NCI-H226 (cell line): ENCODE results near the gene FLNC.
A peak's percentile ranks its signal among the peaks of the same experiment; 100 is the strongest.

Source experiments
- DNase-seq: peaks from one replicate; pipeline ENCODE4 v3.0.0-alpha.2; 2015

FLNC gene

DNA sequence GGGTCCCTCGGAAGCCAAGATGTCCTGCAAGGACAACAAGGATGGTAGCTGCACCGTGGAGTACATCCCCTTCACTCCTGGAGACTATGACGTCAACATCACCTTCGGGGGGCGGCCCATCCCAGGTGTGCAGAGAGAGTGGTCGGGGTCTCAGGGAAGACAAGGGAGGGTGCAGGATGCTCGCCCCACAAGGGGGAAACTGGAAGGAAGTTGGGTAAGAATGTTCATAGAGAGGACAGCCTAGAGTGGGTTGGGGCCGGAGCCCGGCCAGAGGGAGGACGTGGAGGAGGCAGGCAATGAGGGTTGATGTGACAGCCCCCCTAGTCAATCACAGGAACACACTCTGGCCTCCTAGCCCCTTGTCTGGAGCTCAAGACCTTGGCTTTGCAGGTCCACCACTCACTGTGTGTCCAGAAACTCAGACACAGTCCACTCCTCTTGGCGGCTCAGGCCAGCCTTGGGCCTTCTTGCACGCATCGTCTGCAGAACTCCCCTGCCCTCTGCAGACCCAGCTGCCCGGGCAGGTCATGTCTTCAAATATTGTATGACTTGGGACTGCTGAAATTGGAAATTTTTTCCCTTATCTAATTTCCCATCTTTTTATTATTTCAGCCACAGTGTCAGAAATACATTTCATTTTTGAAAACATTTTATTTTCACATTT is 16.7 kb downstream of the FLNC start:
- no peak for DNase-seq

DNA sequence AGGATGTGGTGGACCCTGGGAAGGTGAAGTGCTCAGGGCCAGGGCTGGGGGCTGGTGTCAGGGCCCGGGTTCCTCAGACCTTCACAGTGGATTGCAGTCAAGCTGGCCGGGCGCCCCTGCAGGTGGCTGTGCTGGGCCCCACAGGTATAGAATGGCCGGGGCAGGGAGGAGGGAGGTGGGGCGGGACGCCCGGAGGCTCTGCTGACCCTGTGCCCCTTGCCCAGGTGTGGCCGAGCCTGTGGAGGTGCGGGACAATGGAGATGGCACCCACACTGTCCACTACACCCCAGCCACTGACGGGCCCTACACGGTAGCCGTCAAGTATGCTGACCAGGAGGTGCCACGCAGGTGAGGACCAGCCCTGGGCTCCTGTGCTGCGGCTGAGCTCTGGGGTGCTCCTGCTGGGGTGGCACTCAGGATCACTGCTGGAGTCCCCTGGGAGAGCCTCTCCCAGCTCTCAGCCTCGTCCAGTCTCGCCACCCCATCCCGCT is 17.6 kb downstream of the FLNC start:
- DNase-seq: no peak

GRCh38 chr7:128848289-128849155 is 18.3 kb downstream of the FLNC start:
- no peak for DNase-seq

DNA sequence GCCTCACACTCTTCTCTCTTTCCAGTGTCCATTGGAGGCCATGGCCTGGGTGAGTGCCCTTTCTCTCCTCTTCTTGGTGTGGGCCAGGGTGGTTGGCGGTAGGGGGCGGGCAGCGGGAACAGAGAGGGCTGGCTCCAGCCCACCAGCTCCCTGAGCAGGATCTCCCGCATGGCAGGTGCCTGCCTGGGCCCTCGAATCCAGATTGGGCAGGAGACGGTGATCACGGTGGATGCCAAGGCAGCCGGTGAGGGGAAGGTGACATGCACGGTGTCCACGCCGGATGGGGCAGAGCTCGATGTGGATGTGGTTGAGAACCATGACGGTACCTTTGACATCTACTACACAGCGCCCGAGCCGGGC is 18.9 kb downstream of the FLNC start:
- no peak for DNase-seq

DNA sequence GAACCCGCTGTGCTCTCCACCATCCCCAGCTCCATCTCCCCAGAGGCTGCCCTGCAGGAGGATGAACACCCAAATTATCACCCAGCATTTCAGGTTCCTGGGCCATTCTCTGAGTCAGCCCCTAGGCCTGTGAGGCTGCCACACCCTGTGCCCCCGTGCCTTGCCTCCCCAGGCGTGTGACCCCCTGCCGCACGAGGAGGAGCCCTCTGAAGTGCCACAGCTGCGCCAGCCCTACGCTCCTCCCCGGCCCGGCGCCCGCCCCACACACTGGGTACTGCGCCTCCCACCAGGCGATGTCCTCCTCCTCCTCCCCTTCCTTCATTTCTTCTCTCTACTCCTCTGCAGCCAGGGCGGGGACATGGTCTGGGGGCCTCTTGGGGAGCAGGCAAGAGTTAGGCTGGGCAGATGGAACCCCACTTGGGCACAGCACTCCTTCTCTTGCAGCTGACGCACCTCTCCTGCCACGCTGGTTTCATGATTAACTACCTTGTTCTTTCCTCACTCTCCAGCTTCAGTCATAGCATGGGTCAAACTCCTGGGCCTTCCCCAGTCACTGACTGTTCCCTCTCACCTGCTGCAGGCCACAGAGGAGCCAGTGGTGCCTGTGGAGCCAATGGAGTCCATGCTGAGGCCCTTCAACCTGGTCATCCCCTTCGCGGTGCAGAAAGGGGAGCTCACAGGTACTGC is 19.7 kb downstream of the FLNC start:
- DNase-seq: no peak

- DNase-seq: no peak
These were observed 22.5 kb downstream of the FLNC start for GRCh38 chr7:128852537-128853254.

DNA sequence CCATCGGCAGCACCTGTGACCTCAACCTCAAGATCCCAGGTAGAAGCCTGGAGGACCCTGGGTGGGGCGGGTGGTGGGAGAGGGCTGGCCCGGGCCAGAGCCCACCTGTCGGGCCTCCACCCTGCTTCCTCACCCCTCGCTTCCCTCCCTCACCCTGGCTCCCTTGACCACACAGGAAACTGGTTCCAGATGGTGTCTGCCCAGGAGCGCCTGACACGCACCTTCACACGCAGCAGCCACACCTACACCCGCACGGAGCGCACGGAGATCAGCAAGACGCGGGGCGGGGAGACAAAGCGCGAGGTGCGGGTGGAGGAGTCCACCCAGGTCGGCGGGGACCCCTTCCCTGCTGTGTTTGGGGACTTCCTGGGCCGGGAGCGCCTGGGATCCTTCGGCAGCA is 23.6 kb downstream of the FLNC start:
- DNase-seq: no peak

- DNase-seq: no peak
These were observed 24.2 kb downstream of the FLNC start for GRCh38 chr7:128854396-128854795.

DNA sequence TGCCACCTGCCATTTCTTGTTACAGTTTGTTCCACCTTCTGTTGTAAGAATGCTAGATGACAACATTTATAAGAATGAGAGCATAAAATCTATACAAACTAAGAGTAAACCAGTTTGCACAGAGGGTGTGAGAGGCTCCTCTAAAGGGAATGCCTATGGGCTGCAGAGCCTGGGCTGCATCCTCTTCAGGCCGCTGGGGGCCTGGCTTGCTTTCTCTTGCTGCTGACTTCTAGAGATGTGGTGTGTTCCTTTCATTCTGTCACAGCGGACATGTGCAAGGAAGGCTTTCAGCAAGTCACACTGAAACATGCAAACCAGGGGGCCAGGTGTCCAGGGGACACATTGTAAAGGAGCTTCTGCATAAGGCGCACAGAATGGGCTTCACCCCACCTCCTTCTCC is 25.4 kb downstream of the FLNC start:
- no peak for DNase-seq

DNA sequence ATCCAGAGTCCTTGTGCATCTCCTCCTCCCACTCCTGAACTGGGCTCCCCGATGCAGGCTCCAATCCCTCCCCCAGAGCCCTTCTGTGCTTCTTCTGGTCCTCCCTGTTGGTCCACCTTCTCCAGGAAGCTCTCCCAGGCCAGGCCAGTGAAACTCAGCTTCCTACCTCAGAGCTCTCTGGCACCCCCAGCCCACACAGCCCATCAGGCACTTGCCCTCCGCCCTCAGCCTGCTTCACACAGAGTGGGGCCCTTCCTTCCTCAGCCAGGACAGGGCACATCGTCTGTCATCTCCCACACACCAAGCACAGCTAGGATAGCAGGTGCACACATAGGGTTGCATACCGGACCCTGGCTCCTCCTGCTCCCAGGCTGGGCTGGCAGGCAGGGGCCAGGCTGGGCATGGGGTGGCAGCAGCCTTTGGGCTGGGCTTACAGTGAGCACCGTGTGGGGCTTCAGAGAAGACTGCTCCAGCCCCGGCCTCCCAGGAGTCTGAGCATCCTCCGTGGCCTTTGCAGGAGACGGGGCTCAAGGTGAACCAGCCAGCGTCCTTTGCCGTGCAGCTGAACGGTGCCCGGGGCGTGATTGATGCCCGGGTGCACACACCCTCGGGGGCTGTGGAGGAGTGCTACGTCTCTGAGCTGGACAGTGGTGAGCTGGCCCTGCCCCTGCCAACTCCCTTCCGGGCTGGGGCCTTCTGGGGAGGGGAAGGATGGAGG is 26.0 kb downstream of the FLNC start:
- DNase-seq: no peak

GRCh38 chr7:128858380-128859231 is 28.4 kb downstream of the FLNC start:
- DNase-seq: no peak

GRCh38 chr7:128859232-128860157 is 29.3 kb downstream of the FLNC start:
- no peak for DNase-seq

DNA sequence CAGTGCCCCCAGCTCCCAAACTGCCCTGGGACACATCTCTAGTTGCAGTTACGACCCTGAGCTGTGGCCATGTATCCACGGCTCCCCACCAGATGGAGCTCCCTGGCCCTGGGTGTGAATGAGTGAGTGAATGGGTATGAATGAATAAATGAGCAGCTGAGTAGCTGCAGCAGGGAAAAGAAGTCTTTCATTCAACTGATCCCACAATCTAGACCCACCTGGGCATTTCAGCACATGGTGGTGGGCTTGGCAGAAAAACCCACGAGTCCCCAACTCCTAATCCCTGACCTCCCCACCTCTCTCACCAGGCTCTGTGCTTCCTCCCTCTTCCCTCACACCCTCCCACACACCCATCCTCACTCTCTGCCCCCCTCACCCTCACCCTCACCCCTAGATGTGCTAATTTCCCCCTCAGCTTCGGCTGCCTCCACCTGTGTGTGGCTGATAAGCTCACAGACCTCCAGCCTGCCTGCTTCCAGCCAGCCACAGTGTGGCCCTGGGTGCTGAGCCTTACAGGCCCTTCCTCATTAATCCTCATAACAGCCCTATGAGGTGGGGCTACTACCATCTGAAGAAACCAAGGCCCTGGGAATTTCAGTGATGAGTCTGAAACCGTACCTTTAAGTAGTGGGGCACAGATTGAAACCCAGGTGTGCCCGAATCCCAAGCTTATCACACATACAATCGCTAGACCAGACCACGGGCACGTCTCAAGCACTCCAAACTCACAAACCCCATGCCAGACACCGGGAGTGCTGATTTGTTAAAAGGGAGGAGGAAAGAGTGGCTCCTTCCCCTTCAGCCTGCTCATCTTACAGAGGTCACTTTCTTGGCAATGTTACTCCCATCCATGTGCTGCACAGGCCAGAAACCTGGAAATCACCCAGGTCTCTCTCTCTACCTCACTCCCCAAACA is 30.2 kb downstream of the FLNC start:
- peak; percentile 32 for DNase-seq

DNA sequence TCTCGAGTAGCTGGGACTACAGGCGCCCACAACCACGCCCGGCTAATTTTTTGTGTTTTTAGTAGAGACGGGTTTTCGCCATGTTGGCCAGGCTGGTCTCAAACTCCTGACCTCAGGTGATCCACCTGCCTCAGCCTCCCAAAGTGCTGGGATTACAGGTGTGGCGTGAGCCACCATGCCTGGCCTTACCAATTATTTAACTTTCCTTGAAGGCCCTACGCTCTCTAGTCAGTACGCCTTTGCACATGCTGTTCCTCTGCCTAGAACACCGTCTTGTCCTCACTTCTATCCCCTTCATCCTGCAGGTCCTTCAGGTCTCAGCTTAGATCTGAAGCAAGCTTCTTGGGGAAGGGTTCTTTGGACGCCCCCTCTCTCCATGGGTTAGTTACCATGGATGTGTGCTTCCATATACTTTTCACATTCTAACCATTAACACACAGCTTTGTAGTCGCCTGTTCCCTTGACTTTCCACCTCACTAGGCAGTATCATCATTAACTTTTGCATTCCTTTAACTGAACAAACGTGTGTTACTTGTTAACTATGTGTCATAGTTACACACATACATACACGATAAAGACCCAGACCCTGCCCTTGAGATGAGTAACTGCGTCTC is 31.9 kb downstream of the FLNC start:
- DNase-seq: no peak

DNA sequence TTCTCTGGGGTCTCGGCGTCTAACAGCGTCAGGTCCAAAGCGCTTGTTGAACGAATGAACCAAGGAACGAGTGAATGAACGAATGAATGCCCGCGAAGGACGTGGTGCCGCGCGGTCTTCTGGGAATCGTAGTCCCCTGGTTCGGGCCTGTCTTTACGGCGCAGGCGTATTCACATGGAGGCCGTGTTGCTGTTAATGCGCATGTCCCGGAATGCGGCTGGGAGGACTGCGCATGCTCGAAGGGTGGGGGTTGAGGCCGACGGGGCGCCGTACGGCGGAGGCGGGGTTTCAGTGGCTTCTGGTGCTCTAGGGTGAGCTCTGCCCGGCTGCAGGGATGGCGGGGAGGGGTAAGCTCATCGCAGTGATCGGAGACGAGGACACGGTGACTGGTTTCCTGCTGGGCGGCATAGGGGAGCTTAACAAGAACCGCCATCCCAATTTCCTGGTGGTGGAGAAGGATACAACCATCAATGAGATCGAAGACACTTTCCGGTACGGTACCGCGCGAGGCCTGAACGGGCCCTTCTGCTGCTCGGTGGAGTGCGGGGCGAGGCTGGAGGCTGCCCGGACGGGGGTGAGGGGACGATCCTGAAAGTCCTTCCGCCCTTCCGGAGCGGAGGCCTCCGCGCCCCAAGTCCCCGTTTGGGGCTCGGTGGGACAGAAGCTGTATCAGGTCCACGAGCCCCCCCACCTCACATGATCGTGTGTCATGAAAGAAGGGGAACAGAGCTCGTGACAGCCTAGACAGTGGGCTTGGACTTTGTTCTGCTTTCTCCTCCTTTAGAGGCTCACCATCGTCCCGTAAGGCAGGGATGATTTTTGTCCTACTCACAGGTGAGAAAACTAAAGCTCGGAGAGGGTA is 32.6 kb downstream of the FLNC start, which contains the start of gene ATP6V1F:
Gene ATP6V1F (plus strand): TSS at position 286 of the 862 bp plus-strand sequence. CDS start 49 bp downstream, at position 335.
- DNase-seq: peak; percentile 87

DNA sequence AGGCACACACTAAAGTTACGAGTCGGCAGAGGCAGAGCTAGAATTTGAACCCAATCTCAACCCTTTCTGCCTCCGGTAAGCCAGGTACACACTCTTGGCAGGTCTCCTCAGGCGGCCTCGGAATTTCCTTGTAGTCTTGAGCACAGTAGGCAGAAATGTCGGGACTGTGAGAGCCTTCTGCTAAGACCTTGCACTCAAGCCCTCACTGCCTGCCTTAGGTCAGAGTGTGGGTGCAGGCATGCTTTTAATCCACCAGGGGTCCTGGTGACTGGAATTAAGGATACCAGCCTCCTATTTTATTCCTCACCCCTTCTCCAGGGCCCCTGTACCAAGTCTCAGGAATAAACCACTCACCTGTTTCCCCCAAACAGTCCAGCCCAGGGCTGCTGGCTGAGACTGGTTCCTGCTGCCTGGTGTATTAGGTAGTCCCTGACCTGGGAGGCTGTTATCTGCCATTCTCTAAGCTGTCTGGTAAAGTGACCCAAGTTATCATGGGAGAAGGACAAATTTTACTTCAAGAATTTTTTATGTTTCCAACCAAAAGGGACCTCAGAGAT is 33.3 kb downstream of the FLNC start:
- peak; percentile 36 for DNase-seq

DNA sequence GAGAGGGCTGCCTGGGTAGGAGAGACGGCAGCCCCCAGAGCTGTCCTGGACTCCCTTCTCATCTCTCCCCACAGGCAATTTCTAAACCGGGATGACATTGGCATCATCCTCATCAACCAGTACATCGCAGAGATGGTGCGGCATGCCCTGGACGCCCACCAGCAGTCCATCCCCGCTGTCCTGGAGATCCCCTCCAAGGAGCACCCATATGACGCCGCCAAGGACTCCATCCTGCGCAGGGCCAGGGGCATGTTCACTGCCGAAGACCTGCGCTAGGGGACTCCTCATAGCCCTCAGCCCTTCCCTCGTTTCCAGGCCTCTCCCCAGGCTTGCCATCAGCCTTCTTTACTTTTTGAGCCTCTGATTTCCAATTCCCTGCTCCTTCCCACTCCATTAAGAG is 35.1 kb downstream of the FLNC start:
- DNase-seq: no peak
